Right cardiac atrium (tissue), 5 donors: ENCODE measurements around the gene EML1. TPM values are rescaled to one million over a fixed set of nuclear protein-coding genes. Genes with fewer than 3 reads are reported as not detected.

Experiments used
- ATAC-seq, 2 donors: fragments of 200-7000 bp; cut with Tn5 transposase; one replicate each; pipeline versions ENCODE4 v1.8.0 to v1.9.1; 2020; ENCODE audit warnings: moderate library complexity in 2 of 2, mild to moderate bottlenecking in 1 of 2
- DNase-seq, 3 donors: peaks; one replicate each; pipeline ENCODE4 v3.0.0-alpha.2; 2020
- H3K27ac ChIP-seq: one replicate; pipeline ENCODE4 v1.5.1; 2013; ENCODE audit warnings: mild to moderate bottlenecking, low read length, control low read depth, moderate library complexity
- H3K27me3 ChIP-seq: one replicate; pipeline ENCODE4 v1.6.1; 2013; ENCODE audit not compliant: control insufficient read depth, insufficient read depth
- H3K4me1 ChIP-seq: one replicate; pipeline ENCODE4 v1.6.1; 2013; ENCODE audit warnings: low read length; ENCODE audit not compliant: control insufficient read depth, insufficient read depth
- H3K4me3 ChIP-seq: one replicate; pipeline ENCODE4 v1.5.1; 2013; ENCODE audit warnings: low read length, control low read depth
- H3K9me3 ChIP-seq: one replicate; pipeline ENCODE4 v1.6.1; 2013; ENCODE audit warnings: low read length; ENCODE audit not compliant: control insufficient read depth
- WGBS: extraction: QIAGEN DNeasy Blood & Tissue Kit; methylation state at CpG from one replicate; pipeline ENCODE4 v1.1.7; 2013; 5-methylcytosine and 5-hydroxymethylcytosine counted together
- intact Hi-C, 4 donors: fragments of 100-400 bp; cut with DNase I; formaldehyde crosslinking; loops; one replicate each; pipeline versions ENCODE4 v1.11.0 to v1.14.0; 2022 to 2023
- polyA plus RNA-seq: library from polyadenylated mRNA; stranded (reverse); fragments of 200-250 nt; gene quantifications from one replicate; pipeline ENCODE4 v1.2.3, GENCODE V29; 2013
- total RNA-seq, 4 donors: library from RNA; stranded (reverse); fragmentation: NEBNext Ultra II Directional; extraction: Animal tissue kit (Norgen Biotek cat#: 25700); gene quantifications; one replicate each; pipeline ENCODE4 v1.2.1, GENCODE V29; 2021
- donor health status: healthy with polysubstance abuse.
- donor health status: DM: no; HTN: yes; CAD: no.
- donor health status: DM: no; HTN: no; CAD: no.
- donor health status: DM: no; HTN: yes; CAD: no; lungs with severe emphysema.
- donor health status: DM: yes; HTN: yes; CAD: no.

Gene EML1
- total and polyA plus RNA-seq, 5 donors, result 11.2 to 39.1 (median 34.0) TPM

- DNase-seq (no peak), ATAC-seq (no peak)
- no peaks in the 10 kb centered on the region for H3K27me3 ChIP-seq
- no peak overlapping the region for H3K4me3 ChIP-seq
- 86% methylated on average over 5 of the region's 5 CpGs for WGBS
- no peaks in the 10 kb centered on the region for H3K9me3 ChIP-seq
- intact Hi-C loops, result no loop called here
- H3K27ac ChIP-seq, result no peak overlapping the region
- H3K4me1 ChIP-seq, result peaks cover 3% of the 10 kb centered on the region
These were observed 61.6 kb downstream of the EML1 start for GRCh38 chr14:99854831-99855230.

GRCh38 chr14:99855271-99855670 lies 62.1 kb downstream of the EML1 start:
- no peak for ATAC-seq

GRCh38 chr14:99857551-99857950 lies 64.3 kb downstream of the EML1 start:
- WGBS, result 100% methylated on average over 1 of the region's 1 CpG
- H3K4me3 ChIP-seq, result no peak overlapping the region
- H3K27me3 ChIP-seq, result no peaks in the 10 kb centered on the region
- no peak for DNase-seq
- peaks cover 6% of the 10 kb centered on the region for H3K4me1 ChIP-seq
- ATAC-seq, result no peak
- no peaks in the 10 kb centered on the region for H3K9me3 ChIP-seq
- no peak overlapping the region for H3K27ac ChIP-seq
- intact Hi-C loops, result no loop called here

More at GRCh38 chr14:99855271-99855670, 62.1 kb downstream of the EML1 start:
- Histone ChIP-seq H3K27me3 (no peaks in the 10 kb centered on the region), H3K9me3 (no peaks in the 10 kb centered on the region), H3K4me1 (peaks cover 3% of the 10 kb centered on the region), H3K27ac (no peak overlapping the region), H3K4me3 (no peak overlapping the region)
- no peak for DNase-seq
- intact Hi-C loops, result no loop called here

- Histone ChIP-seq H3K4me3 (no peak overlapping the region), H3K4me1 (peaks cover 3% of the 10 kb centered on the region), H3K9me3 (no peaks in the 10 kb centered on the region), H3K27ac (no peak overlapping the region), H3K27me3 (no peaks in the 10 kb centered on the region)
- ATAC-seq, result no peak
- WGBS, result 80% methylated on average over 5 of the region's 5 CpGs
- intact Hi-C loops, result no loop called here
- no peak for DNase-seq
These were observed 67.0 kb downstream of the EML1 start for GRCh38 chr14:99860219-99860618.

GRCh38 chr14:99862136-99862535 lies 68.9 kb downstream of the EML1 start:
- intact Hi-C loops, result no loop called here
- H3K27ac ChIP-seq, result no peak overlapping the region
- 83% methylated on average over 4 of the region's 4 CpGs for WGBS
- H3K27me3 ChIP-seq, result no peaks in the 10 kb centered on the region
- no peaks in the 10 kb centered on the region for H3K9me3 ChIP-seq
- H3K4me3 ChIP-seq, result no peak overlapping the region
- DNase-seq (no peak), ATAC-seq (peak in 1 of 2 donors; percentile 28)
- H3K4me1 ChIP-seq, result peaks cover 3% of the 10 kb centered on the region

GRCh38 chr14:99863059-99863458 lies 69.8 kb downstream of the EML1 start:
- Histone ChIP-seq H3K27ac (no peak overlapping the region), H3K9me3 (no peaks in the 10 kb centered on the region), H3K4me1 (peaks cover 3% of the 10 kb centered on the region), H3K4me3 (no peak overlapping the region), H3K27me3 (no peaks in the 10 kb centered on the region)
- intact Hi-C loops, result no loop called here
- DNase-seq (no peak), ATAC-seq (no peak)
- WGBS, result 98% methylated on average over 2 of the region's 2 CpGs

GRCh38 chr14:99865408-99865807 lies 72.2 kb downstream of the EML1 start:
- ATAC-seq, result no peak
- no peak for DNase-seq
- no peaks in the 10 kb centered on the region for H3K27me3 ChIP-seq
- H3K9me3 ChIP-seq, result no peaks in the 10 kb centered on the region
- H3K4me1 ChIP-seq, result peaks cover 3% of the 10 kb centered on the region
- H3K27ac ChIP-seq, result no peak overlapping the region
- WGBS, result 88% methylated on average over 2 of the region's 2 CpGs
- H3K4me3 ChIP-seq, result no peak overlapping the region
- intact Hi-C loops, result no loop called here

GRCh38 chr14:99870617-99871016 lies 77.4 kb downstream of the EML1 start:
- Histone ChIP-seq H3K27ac (no peak overlapping the region), H3K4me1 (no peaks in the 10 kb centered on the region), H3K4me3 (no peak overlapping the region), H3K27me3 (no peaks in the 10 kb centered on the region), H3K9me3 (no peaks in the 10 kb centered on the region)
- 78% methylated on average over 3 of the region's 3 CpGs for WGBS
- intact Hi-C loops, result no loop called here
- DNase-seq (no peak), ATAC-seq (no peak)

GRCh38 chr14:99871771-99872170 lies 78.6 kb downstream of the EML1 start:
- Histone ChIP-seq H3K27me3 (no peaks in the 10 kb centered on the region), H3K4me3 (no peak overlapping the region), H3K27ac (no peak overlapping the region), H3K4me1 (no peaks in the 10 kb centered on the region), H3K9me3 (no peaks in the 10 kb centered on the region)
- 76% methylated on average over 11 of the region's 11 CpGs for WGBS
- ATAC-seq (no peak), DNase-seq (no peak)
- intact Hi-C loops, result no loop called here

- DNase-seq, result no peak
- intact Hi-C loops, result no loop called here
These were observed 79.7 kb downstream of the EML1 start for GRCh38 chr14:99872786-99873440.

GRCh38 chr14:99873653-99874052 lies 80.4 kb downstream of the EML1 start:
- intact Hi-C loops, result no loop called here
- Histone ChIP-seq H3K4me1 (no peaks in the 10 kb centered on the region), H3K4me3 (no peak overlapping the region), H3K27ac (no peak overlapping the region), H3K9me3 (no peaks in the 10 kb centered on the region), H3K27me3 (no peaks in the 10 kb centered on the region)
- ATAC-seq (no peak), DNase-seq (no peak)
- 95% methylated on average over 4 of the region's 4 CpGs for WGBS

More at GRCh38 chr14:99872786-99873440, 79.7 kb downstream of the EML1 start:
- WGBS, result 65% methylated on average over 6 of the region's 6 CpGs
- Histone ChIP-seq H3K4me1 (no peaks in the 10 kb centered on the region), H3K27ac (no peak overlapping the region), H3K27me3 (no peaks in the 10 kb centered on the region), H3K9me3 (no peaks in the 10 kb centered on the region), H3K4me3 (no peak overlapping the region)
- no peak for ATAC-seq

GRCh38 chr14:99874306-99874705 lies 81.1 kb downstream of the EML1 start:
- intact Hi-C loops, result no loop called here
- Histone ChIP-seq H3K27me3 (no peaks in the 10 kb centered on the region), H3K4me1 (no peaks in the 10 kb centered on the region), H3K9me3 (no peaks in the 10 kb centered on the region), H3K27ac (no peak overlapping the region), H3K4me3 (no peak overlapping the region)
- DNase-seq (no peak), ATAC-seq (no peak)
- 84% methylated on average over 4 of the region's 4 CpGs for WGBS
